ENCODE measurements around the gene PRKD2. TPM values are rescaled to one million over a fixed set of nuclear protein-coding genes. Genes with fewer than 3 reads are reported as not detected.

PRKD2 gene
- total RNA-seq, 2 experiments from 2014 or later: 62.2 to 62.3 TPM

GRCh38 chr19:46625731-46626130, 91.2 kb downstream of the PRKD2 start:
- Mint-ChIP-seq H3K9me3 (no peaks in the 10 kb centered on the region), H3K27ac (peak overlapping the region; percentile 18), H3K4me1 (ENCODE audit: low read depth) (peaks cover 47% of the 10 kb centered on the region), H3K36me3 (ENCODE audit: low read depth) (peaks cover 9% of the 10 kb centered on the region), H3K27me3 (ENCODE audit: low read depth) (no peaks in the 10 kb centered on the region), H3K4me3 (no peak overlapping the region)
- CTCF ChIA-PET: interaction anchor here (1.1 to 2.5 kb wide), 2 partner anchors 9 to 36 kb away, joined by 4 to 10 read pairs; partner anchors contain the start of gene DACT3
- no peak for DNase-seq
- intact Hi-C loops (cut with micrococcal nuclease): no loop called here

- peak; percentile 78 for DNase-seq
- CTCF ChIA-PET: interaction anchor here (0.8 to 1.9 kb wide), 5 partner anchors 8 to 216 kb away, joined by 4 to 10 read pairs (median 4); no protein-coding TSS in a partner anchor
- no peaks in the 10 kb centered on the region for H3K9me3 Mint-ChIP-seq
- peak within 1 kb of the TSS; percentile 87 for H3K27ac Mint-ChIP-seq
- H3K27me3 Mint-ChIP-seq (ENCODE audit: low read depth): no peaks in the 10 kb centered on the region
- intact Hi-C loops (cut with micrococcal nuclease): no loop called here
- peaks cover 54% of the 10 kb centered on the region for H3K4me1 Mint-ChIP-seq (ENCODE audit: low read depth)
- peak within 1 kb of the TSS; percentile 90 for H3K4me3 Mint-ChIP-seq
- peaks cover 9% of the 10 kb centered on the region for H3K36me3 Mint-ChIP-seq (ENCODE audit: low read depth)
Observed at GRCh38 chr19:46624958-46625661, 91.8 kb downstream of the PRKD2 start, which contains the start of gene PTGIR. TSS of gene PTGIR (minus strand) at chr19:46625089. CDS start at chr19:46624225, 864 bp downstream.

Small RNA genes within 50 kb of the gene (microRNA-seq; reads per million reads assigned to microRNA genes)
- gene MIR320E (ENCODE audit: borderline microRNAs expressed, borderline replicate concordance): not detected

Other genes starting within 250 kb of the PRKD2 start
- gene PNMA8A, start 245.6 kb downstream of the PRKD2 start, total RNA-seq: 1 to 10 TPM; 1.1 to 1.5 TPM
- under 1 TPM; 0.35 to 0.52 TPM for gene PNMA8B, start 221.2 kb downstream of the PRKD2 start, total RNA-seq
- gene CALM3, start 115.8 kb downstream of the PRKD2 start, total RNA-seq: 100 to 1,000 TPM; 482 to 500 TPM
- gene PTGIR, start 92.0 kb downstream of the PRKD2 start, total RNA-seq: 10 to 100 TPM; 16.3 to 17.2 TPM
- 1 to 10 TPM; 7.1 to 8.1 TPM for gene GNG8, start 80.9 kb downstream of the PRKD2 start, total RNA-seq
- 1 to 10 TPM; 2.4 to 3.0 TPM for gene DACT3, start 55.9 kb downstream of the PRKD2 start, total RNA-seq
- 1 to 10 TPM; 8.8 to 9.0 TPM for gene FKRP, start 28.9 kb upstream of the PRKD2 start, total RNA-seq
- 10 to 100 TPM; 59.2 to 63.2 TPM for gene STRN4, start 29.3 kb upstream of the PRKD2 start, total RNA-seq
- 100 to 1,000 TPM; 139 TPM for gene SLC1A5, start 71.5 kb upstream of the PRKD2 start, total RNA-seq
- 100 to 1,000 TPM; 112 to 118 TPM for gene AP2S1, start 133.7 kb upstream of the PRKD2 start, total RNA-seq
- gene ARHGAP35, start 143.9 kb upstream of the PRKD2 start, total RNA-seq: 1 to 10 TPM; 8.9 TPM

Measured in activated naive CD4-positive, alpha-beta T cell treated with anti-CD3 and anti-CD28 coated beads for 36 hours (primary cell).